GM12874 (cell line): Measurements from ENCODE around the gene FAHD2A.

Source experiments
- TF ChIP-seq, protein P1 (sequence below): IDR thresholded peaks from 2 replicates; pipeline ENCODE4 v1.5.1; 2011; ENCODE audit warnings: low read depth, mild to moderate bottlenecking, control low read depth, low read length, moderate library complexity; ENCODE audit not compliant: insufficient read depth

Gene FAHD2A

DNA sequence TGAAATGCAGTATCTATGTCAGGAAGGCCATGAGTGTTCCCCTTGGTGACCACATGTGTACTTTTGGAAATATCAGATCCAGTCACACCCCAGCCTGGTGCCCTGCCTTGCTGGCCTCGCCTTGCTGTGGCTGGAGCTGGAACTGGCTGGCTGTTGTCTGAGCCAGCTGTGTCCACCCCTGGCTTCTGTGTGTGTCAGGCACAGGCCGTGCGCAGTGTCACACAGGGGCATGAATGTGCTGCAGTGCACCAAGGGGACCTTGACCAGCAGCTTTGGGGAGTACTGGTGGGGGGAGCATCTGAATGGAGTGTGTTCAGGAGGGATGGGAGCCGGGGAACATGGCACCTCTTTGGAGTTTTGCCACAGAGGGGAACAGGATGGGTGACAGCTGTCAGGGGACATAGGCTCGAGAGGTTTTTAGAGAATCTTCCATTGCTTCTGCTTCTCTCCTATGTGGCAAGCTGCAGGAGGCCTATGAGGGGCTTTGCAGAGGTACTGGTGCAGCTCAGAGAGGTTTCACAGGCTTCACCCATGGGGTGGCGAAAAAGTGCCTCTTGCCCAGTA is 44.7 kb upstream of the FAHD2A start:
- TF ChIP-seq, protein P1, sequence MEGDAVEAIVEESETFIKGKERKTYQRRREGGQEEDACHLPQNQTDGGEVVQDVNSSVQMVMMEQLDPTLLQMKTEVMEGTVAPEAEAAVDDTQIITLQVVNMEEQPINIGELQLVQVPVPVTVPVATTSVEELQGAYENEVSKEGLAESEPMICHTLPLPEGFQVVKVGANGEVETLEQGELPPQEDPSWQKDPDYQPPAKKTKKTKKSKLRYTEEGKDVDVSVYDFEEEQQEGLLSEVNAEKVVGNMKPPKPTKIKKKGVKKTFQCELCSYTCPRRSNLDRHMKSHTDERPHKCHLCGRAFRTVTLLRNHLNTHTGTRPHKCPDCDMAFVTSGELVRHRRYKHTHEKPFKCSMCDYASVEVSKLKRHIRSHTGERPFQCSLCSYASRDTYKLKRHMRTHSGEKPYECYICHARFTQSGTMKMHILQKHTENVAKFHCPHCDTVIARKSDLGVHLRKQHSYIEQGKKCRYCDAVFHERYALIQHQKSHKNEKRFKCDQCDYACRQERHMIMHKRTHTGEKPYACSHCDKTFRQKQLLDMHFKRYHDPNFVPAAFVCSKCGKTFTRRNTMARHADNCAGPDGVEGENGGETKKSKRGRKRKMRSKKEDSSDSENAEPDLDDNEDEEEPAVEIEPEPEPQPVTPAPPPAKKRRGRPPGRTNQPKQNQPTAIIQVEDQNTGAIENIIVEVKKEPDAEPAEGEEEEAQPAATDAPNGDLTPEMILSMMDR = no peak

DNA sequence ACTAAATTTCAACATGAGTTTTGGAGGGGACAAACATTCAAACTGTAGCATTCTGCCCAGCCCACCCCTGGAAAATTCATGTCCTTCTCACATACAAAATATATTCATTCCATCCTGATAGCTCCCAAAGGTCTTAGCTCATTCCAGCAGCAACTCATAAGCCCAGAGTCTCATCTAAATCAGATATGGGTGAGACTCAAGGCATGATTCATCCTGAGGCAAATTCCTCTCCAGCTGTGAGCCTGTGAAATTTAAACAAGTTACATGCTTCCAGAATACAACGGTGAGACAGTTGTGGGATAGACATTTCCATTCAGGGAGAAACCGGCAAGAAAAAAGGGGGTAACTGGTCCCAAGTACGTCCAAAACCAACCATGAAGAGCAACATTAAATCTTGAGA is 43.5 kb upstream of the FAHD2A start:
- TF ChIP-seq, protein P1 = no peak

DNA sequence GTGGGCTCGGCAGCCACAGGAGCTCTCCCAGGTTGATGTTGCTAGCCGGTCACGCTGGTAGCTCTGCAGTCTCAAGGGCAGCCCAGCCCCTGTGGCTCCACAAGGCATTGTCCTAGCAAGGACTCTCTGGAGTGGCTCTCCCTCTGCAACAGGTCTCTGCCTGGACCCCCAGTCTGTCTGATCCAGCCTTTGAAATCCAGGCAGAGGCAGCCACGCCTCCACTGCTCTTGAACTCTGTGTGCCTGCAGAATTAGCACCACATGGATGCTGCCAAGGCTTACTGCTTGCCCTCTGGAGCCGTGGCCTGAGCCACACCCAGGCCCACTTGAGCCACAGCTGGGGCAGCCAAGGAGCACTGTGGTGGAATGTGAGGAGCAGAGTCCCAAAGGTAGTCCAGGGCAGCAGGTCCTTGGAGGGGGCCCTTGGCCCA is 43.0 kb upstream of the FAHD2A start:
- TF ChIP-seq, protein P1 = no peak

DNA sequence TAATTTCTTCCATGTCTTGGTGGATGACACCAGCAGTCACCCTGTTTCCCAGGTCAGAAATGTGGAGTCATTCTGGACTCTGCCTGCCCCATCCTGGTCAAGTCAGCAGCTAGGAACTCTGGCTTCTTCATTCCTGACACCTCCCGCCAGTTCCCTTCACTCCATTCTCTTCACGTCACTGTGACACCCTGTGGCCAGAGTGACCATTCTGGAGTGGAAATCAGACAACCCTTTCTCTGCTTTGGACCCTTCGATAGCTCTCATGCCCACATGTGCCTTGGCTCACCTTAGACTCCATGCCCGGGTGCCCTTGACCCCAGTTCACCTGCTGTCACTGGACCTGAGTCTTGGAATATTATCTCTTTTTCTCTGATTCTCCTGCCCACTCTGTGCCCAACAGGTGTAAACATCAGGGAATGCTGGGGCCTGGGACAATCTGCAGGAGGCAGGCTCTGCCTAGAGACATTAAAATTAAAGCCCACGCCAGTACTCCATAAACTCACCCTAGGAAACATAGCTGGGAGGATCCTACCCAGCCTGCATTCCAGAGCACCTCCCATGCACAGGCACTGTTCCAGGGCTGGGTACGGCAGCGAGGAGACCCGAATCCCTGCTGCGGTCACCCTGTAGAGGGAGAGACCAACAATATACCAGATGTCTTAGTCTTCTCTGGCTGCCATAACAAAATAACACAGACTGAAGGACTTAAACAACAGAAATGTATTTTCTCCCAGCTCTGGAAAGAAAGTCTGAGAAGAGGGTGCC is 41.1 kb upstream of the FAHD2A start:
- TF ChIP-seq, protein P1 = no peak

DNA sequence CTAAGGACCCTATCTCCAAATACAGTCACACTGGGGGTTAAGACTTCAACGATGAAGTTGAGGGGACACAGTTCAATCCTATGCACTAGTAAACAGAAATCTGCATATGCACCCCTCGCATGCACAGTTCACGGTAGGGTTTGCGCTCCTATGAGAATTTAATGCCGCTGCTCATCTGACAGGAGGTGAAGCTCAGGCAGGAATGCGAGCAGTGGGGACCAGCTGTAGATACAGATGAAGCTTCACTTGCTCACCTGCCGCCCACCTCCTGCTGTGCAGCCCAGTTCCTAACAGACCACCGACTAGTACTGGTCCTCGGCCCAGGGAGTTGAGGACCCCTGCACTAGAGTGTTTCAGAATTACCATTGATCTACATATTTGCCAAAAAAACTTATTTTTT is 40.0 kb upstream of the FAHD2A start:
- TF ChIP-seq, protein P1 = no peak

DNA sequence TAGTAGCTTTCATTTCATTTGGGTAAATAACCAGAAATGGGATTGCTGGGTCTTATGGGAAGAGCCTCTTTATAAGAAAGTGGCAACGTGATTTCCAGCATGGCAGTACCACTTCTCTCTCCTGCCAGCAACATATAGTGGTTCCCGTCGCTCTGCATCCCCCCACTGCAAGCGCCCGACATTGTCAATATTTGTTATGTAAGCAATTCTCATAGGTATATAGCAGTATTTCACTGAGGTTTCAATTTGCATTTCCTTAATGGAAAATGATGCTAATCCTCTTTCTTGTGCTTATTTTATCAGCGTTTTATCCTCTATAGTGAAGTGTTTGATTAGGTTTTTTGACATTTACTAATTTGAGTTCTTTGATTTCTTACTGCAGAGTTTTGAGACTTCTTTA is 36.0 kb upstream of the FAHD2A start:
- TF ChIP-seq, protein P1 = no peak

DNA sequence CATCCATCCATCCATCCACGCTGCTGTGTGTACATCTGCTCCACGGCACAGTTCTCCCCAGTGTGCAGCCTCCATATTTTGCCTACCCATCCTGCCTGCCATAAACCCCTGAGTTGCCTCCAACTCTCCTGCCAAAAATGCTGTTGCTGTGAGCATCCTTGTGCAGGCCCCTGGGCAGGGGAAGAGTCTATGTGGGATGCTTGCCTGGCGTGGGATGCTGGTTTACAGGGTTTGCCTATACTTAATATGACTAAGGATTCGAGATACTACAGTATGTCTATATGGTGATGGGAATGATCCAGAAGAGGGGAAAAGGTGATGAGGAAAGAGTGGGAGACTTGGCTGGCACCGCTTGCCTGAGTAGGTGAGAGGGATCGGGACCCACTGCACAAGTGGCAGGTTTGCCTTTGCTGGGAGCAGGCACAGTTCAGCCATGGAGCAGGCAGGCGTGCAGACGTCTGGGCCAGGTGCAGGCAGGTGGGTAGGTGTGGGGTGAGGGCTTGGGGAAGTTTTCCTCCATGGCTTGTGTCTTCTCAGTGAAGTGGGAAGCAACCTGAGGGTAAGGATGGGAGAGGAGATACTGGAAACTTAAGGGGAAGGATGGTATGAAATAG is 30.2 kb upstream of the FAHD2A start:
- TF ChIP-seq, protein P1 = no peak
